ENCODE results near the gene STAB1.
A peak's percentile ranks its signal among the peaks of the same experiment; 100 is the strongest.

The STAB1 gene

DNA sequence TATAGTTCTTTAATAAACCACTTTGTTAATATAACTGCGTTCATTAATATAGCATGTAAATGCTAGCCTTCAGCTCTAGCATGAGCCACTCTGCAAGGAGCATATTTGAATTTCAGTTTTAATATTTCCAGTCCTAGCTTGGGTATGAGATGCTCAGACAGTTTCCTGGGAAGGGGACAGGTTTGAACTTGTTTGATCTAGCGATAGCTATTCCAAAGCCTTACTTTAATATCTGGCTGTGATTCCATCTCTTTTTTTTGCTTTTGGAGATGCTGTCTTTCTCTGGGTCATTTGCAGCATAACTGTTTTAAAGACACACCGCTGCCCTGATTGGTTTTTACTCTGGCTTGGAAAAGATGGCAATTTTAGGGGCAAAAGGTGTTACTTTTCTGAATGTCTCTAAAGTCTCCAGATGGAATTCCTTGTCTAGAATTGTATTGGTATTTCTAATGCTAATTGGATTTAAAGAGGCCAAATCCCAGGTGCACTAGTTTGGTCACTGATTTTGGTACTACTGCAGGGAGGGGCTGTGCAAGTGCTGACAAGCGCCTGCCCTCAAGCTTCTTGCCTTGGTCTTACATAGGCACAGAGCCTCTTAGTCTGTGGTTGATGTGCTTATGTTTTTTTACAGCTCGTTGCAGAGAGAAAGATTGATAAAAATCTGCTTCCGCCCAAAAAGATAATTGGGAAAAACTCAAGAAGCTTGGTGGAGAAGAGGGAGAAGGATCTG lies 36.9 kb upstream of the STAB1 start:
- DNase-seq = no peak

DNA sequence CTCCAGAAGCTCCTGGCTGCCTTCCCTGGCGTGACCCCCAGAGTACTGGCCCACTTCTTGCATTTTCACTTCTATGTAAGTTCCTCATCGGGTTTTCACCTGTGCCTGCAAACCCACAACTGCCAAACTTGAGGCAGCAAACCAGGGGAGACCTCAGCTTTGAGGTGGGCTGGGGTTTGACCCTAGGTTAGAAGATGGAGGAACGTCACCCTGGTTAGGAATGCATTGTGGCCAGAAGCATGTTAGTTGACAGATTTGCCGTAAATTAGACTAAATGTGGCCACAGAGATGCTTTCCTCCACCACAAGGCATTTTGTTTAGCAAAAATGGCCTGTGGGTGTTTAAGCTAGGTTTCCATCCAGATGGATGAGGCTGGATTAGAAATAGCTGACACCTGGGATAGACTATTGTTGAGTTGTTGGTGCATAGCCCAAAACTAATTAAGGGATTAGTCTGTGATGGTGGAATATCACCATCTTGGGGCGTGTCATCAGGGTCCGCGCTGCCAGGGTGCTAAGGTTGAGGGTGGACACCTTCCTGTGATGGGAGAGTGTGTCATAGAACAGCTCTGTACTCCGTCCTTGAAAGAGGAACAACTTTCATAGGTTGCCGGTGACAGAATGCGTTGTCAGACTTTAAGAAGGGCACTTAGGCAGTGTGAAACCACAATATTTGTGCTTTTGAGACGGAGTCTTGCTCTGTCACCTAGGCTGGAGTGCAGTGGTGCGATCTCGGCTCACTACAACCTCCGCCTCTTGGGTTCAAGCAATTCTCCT lies 36.2 kb upstream of the STAB1 start:
- no peak for DNase-seq

DNA sequence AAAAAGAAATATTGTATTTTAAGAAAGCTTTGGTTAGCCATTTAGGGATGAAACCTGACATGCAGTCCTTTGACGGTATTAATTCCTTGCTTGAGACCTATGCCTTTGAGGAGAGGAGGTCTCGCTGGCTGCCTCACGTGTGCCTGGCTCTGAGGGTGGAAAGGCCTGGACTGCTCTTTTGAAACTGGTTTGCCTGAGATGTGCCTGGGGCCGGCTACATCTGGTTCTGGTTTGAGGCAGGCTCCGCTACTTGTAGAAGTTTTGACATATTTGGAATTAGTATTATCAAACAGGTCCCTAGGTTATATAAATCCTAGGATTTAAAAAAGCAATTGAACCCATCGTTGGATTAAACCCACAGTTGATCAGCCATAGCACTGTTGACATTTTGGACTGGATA lies 33.3 kb upstream of the STAB1 start:
- DNase-seq = no peak

DNA sequence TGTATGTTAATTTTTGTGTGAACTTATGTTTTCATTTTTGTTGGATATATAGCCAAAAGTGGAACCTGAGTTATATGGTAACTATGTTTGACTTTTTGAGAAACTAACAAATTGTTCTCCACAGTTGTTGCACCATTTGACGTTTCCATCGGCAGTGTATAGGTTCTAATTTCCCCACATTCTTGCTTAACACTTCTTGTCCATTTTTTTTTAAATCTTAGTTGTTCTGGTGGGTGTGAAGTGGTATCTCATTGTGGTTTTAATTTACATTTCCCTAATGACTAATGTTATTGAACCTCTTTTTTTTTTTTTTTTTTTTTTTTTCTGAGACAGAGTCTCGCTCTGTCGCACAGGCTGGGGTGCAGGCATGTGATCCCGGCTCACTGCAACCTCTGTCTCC lies 31.7 kb upstream of the STAB1 start:
- no peak for DNase-seq

GRCh38 chr3:52468336-52468735 lies 26.8 kb upstream of the STAB1 start:
- DNase-seq = no peak

GRCh38 chr3:52469001-52469400 lies 26.1 kb upstream of the STAB1 start:
- no peak for DNase-seq

GRCh38 chr3:52470920-52471319 lies 24.2 kb upstream of the STAB1 start:
- no peak for DNase-seq

GRCh38 chr3:52471371-52472238 lies 23.5 kb upstream of the STAB1 start:
- peak; percentile 43 for DNase-seq

- DNase-seq = no peak
These were observed 22.7 kb upstream of the STAB1 start for GRCh38 chr3:52472239-52473000.

- DNase-seq = no peak
These were observed 22.1 kb upstream of the STAB1 start for GRCh38 chr3:52473026-52473425.

- no peak for DNase-seq
These were observed 17.9 kb upstream of the STAB1 start for GRCh38 chr3:52477076-52477795.

- no peak for DNase-seq
These were observed 17.4 kb upstream of the STAB1 start for GRCh38 chr3:52477796-52478095.

DNA sequence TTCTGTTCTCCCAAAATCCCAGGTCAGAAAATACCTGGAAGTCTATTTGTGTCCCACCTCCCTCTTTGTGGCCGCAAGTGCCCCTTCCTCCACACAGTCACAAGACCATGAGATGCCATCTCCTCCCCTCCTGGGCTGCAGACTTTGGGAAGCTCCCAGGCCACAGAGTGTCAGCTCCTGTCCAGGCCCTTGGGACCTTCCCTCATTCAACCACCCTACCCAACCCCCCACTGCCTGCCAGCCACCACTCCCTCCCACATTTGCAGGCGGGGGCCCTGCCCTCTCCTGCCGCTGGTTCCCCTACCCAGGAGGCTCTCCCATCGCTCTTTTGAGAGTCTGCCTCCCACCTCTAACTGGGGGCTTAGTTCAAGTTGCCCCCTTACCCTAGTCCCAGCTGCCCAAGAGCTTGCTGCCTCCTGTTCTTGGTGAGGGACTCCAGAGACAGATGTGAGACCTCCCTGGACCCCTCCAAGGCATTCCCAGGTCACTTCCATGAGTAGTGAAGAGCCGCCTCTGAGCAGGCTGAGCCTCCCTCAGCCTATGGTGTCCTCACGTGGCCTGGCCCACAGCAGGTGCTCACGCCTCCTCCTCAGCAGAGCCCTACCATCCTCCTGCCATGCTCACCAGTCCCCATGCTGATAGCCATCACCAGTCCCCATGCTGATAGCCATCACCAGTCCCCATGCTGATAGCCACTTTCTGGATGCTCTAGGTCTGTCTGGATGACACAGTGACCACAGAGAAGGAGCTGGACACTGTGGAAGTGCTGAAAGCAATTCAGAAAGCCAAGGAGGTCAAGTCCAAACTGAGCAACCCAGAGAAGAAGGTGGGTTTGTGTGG lies 15.9 kb upstream of the STAB1 start:
- DNase-seq = no peak

DNA sequence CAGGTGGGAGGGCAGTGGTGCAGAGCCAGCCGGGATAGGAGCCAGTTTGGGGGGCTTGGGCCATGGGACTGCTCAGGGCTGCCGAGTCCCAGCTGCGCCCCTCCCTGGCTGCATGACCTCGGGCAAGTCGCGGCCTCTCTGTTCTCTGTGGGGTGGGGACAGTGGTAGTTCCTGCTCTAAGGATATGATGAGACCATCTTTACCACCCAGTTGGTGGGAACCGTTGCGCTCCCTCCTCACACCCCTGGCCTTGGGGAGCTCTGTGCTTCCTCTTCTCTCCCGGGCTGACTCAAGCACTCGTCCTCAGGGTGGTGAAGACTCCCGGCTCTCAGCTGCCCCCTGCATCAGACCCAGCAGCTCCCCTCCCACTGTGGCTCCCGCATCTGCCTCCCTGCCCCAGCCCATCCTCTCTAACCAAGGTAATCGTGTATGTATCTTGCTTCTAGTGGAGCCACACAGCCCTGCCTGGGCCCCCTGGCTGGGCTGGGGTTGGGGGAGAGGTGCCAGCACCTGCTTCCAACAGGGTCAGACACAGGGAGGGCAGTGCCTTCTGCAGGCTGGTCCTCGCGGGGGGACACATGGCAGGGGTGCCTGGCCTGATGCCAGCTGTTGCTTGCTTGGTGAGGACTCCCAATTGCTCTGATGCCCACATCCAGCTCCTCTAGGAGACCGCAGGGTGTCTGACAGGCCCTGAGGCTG lies 15.1 kb upstream of the STAB1 start:
- no peak for DNase-seq

DNA sequence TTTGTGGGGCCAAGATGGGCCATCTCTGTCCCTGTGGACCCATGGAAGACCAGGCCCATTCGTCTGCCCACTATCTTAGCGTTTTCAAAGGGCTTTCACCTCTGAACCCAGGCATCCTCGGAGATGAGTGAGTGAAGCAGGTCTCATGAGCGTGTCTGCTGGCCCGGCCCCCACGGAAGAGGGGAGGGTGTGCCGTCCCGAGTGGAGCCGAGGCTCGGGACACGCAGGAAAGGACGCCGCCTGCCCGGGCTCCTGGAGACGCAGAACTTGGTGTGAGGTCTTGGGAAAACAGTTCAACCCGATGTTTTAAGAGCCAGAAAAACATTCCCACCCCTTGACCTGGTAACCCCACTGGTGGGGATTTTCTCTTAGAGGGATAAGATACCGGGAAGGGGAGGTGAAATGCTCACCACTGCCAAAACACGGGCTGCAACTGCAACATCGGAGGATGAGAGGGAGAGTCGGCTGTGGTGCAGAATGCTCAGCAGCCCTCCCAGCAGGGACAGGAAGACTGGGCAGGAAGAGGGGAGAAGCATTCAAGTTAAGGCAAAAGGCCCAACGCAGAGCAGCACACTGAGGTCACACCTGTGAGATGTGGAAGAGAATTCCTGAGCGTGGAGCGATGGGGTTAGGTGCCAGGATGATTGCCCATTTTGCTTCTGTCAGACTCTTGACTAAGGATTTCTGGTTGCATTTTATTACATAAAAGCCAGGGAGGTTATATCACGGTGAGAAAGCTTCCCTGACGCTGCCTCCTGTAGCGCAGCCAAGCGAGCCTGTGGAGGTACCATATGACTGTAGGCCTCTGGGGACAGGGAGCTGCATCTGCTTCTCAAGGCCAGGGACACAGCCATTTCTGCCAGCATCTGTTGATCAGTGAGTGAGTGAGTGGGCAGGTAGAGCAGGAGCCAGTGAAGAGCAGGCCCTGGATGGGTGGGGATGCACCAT lies 14.1 kb upstream of the STAB1 start:
- DNase-seq = no peak

DNA sequence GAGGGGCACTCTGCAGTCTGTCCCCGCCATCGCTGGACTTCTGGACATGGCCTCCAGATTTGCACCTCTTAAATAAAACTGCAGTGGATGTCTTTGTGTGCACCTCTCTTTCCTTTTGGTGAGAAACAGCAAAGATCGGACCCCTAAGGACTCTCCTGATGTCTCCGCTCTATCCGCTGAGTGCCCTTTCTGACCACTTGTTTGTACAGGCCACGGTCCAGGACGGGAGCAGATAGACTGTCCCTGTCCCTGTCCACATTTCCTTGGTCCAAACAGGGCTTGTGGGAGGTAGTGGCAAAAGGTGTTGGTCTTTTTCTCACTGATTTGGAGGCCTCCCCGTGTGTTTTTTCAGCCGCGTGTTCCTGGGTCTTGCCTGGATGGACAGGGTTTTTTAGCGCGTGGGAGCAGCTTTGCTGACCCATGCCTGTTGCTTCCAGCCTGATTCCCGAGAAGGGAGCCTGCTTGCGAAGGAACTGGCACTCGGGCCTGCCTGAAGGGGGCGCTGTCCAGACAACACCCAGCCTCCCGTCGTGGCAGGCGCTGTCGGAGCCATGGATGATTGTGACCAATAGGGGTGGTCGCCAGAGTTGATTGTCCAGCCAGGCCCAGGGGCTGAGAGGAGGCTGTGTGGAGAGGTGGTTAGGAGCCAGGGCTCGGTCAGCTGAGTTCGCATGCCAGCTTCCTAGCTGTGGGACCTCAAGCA lies 13.2 kb upstream of the STAB1 start:
- DNase-seq = peak; percentile 13

GRCh38 chr3:52483081-52483480 lies 12.1 kb upstream of the STAB1 start:
- no peak for DNase-seq

DNA sequence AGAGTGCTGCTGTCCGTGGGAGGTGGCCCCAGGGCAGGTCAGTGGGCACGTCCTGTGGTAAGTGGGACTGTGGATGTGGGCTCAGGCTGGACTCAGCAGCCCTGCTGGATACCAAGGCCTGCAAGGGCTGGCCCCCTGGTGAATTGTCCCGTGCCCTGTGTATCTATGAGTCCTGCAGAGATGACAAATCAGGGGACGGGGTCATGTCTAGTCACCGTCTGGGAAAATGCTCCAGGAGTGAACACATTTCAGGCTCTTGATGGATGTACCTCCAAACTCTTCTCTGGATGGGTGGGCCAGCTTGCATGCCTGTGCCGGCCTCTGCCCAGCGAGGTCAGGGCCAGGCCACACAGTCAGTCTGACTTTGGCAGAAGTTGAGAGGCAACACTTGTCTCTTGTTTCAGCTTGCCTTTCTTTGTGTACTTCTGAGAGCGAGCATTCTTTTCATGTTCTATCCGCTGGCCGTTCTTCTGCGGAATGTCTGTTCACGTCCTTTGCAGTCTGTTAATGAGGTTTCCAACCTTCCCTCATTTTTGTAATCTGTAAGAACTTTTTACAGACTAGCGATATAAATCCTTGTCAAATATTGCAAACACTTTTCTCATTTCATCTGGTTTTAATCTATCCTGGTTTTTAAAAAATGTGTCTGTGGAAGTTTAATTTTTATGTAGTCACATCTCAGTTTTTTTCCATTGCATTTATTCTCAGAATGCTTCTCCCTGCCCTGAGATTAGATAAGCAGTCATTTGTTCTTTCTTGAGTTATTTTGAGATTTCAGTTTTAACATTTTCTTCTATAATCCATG lies 11.4 kb upstream of the STAB1 start:
- DNase-seq = no peak
